ENCODE data around the gene RPL37A.

Gene RPL37A

GRCh38 chr2:216491793-216492596, 6.6 kb upstream of the RPL37A start:
- DNase-seq = no peak

GRCh38 chr2:216492597-216493333, 5.9 kb upstream of the RPL37A start:
- DNase-seq = no peak

DNA sequence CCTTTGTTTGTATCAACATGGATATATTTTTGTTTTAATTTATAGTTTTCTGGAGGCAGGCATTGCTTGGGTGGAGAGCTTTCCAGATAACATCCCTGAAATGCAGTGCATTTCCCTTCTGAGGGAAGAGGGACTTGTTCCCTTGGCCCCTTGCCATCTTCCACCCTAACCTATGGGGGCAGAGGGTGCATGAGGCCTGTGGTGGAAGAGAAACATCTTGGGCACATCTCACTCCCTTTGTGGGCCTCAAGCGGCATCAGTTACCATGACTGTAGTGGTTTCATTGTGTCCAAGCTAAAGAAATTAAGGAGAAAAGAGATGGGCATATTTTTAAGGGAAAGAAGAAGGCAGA, 5.3 kb upstream of the RPL37A start:
- DNase-seq = no peak

- no peak for DNase-seq
Measured at GRCh38 chr2:216495656-216496055, 3.0 kb upstream of the RPL37A start.

GRCh38 chr2:216497382-216498069, 1.1 kb upstream of the RPL37A start:
- DNase-seq = no peak

DNA sequence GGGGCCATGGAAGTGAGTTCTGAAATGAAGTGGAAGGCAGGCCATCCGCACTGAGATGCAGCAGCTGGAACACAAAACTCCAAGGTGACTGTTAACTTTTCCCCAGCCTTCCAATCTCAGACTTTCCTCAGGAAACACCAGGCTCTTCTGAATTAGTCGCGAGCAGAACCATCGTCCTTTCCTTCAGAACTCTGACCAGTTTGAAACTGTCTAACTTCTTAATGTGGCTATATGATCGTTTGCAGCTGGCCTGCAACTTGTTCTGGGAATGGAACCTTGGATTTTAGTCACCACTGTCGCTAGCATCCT, 620 bp upstream of the RPL37A start:
- DNase-seq = no peak

GRCh38 chr2:216499641-216500218, 1.1 kb downstream of the RPL37A start:
- no peak for DNase-seq

GRCh38 chr2:216500572-216500971, 1.9 kb downstream of the RPL37A start:
- DNase-seq = no peak

- DNase-seq = no peak
Measured at GRCh38 chr2:216501854-216502253, 3.2 kb downstream of the RPL37A start.

DNA sequence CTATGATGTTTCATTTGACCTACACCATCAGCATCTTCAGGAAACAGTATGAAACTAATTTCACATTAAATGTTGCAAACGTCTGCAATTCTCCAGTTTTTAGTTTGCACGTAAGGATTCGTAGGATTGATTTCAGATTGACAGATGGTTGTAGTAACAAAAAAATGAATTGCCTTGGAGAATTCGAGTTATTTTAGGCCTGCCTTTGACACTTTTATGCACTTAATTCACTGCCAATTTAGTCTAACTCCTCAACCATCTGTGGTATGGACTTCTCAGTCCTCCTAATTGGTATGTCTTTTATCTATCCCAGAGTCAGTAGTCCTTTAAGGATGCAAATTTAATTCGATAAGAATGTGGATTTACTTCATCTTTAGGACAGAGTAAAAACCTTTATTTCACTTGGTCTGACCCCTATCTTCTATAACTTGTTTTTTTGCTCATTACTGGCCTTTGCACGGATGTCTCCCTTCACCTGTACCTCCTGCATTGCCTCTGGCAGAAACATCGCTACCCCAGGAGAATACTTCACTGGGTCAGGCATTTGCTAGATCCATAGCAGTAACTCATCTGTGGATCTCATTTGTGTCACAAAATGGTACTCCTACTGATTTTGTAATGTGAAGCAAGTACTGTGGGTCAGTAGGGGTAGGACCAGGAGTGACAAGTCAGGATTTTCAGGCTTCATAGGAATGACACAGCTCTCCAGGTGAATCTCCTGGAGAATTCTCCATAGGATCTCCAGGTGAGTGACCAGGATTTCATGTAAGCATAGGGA, 3.9 kb downstream of the RPL37A start:
- DNase-seq = no peak

DNA sequence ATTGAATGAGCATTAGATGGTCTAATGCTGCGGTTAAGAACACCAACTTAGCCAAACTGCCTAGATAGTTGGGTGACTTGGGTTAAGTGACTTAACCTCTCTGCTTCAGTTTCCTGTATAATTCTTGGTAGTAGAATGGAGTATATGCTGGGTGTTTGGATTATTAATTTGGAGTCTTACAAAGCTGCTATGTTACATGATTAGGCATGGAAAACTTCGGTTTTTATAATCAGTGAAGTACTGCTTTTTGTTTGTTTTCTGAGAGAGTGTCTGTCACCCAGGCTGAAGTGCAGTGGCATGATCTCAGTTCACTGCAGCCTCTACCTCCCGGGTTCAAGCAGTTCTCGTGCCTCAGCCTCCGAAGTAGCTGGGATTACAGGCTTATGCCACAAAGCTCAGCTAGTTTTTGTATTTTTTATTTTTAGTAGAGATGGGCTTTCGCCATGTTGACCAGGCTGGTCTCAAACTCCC, 4.5 kb downstream of the RPL37A start:
- no peak for DNase-seq

DNA sequence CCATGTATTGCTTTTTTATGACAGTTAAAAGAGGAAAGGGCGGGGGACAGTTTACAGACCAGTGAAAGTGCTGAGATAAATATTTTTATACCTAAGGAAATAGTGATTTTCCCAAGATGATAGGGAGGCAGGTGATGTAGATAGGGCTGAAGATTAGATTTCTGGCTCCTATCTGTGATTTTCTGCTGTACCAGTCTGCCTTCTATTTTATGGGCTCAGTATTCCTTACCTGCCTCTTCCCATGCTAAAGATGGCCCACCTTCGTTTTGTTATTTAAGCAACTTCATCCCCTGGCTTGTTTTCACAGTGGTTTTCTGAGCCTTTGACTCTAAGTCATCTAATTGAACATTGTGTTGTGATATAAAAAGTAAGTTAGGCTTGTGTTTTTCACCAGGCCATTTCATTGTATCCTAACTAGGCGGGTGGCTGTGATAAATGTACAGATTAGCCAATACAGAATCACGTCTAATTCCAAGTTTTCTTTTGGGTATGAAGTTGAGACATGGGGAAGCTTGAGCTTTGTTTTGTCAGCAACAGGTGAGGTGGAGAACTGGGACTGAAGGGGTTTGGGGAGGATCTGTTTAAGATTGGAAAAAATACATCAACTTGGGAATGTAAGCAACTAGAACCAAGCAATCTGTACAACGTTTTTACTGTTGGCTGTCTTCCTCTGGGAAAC, 5.2 kb downstream of the RPL37A start:
- DNase-seq = no peak

DNA sequence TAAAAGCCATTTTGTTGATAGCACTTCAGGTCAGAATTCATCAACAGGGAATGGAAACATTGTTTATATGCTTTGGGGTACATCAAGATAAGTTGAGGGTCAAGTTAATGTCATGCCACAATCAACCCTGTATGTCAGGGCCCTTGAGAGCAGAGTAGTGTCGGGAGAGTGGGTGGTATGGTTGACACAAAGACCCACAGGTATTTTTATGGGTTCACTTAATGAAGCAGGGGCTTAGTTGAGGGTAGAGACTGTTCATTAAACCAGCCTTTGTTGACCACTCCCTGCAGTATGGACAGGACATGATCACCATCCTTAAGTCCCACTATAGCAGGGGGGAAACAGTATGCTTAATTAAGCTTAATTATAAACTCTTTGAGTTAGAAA, 5.7 kb downstream of the RPL37A start:
- DNase-seq = no peak

DNA sequence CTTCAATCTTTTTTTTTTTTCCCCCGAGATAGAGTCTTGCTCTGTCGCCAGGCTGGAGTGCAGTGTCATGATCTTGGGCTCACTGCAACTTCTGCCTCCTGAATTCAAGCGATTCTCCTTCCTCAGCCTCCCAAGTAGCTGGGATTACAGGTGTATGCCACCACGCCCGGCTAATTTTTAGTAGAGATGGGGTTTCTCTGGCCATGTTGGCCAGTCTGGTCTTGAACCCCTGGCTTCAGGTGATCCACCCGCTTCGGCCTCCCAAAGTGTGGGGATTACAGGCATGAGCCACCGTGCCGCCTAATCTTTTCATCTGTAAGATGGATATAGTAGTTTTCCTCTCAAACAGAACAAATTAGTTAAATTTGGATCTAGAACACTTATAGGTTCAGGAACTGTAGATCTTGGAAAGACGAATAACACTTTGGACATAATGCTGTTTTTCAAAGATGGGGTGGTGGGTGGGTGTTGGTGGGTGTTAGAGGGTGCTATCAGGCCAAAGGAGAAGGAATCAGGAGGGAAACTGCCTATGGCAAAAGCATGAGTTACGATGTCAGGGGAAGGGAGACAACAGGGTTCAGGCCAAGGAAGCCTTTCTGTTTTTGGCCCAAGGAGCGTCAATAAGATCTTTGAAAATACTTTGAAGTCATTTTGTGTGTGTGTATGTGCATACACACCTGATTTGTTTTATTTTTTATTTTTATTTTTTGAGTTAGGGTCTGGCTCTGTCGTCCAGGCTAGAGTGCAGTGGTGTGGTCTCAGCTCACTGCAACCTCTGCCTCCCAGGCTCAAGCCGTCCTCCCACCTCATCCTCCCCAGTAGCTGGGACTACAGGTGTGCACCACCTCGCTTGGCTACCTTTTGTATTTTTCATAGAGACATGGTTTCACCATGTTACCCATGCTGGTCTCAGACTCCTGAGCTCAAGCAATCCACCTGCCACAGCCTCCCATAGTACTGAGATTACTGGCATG, 6.8 kb downstream of the RPL37A start:
- DNase-seq = no peak

DNA sequence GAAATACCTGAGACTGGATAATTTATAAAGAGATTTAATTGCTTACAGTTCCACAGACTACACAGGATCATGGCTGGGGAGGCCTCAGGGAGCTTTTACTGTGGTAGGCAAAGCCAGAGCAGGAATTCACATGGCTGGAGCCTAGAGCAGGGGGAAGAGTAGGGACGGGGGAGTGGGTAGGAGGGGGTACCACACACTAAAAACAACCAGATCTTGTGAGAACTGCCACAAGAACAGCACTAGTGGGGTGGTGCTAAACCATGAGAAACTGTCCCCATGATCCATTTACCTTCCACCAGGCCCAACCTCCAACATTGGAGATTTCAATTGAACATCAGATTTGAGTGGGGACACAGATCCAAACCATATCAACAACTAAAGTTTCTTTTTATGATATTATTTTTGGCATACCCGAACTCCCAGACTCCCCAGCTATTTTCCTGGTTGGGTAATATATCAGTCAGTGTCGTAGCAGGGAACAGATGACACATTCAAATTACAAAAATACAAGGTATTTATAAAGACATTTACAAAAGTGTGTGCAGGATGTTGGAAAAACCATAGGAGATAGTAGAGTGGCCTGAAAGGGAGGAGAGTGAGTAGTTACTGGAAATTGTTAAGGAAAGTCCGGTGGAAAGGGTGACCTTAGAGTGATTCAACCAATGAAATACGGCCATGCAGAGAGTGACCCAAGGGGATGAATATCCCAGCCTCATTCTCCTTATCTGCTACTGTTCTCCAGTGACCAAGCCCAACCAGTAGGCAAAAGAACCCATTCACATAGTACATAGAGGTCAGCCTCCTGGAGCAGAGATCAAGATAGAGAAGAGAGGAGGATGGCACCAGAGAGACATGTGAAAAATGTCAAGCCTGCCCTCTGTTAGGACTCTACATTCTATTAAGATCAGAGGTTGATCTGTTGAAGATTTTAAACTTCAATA, 8.8 kb downstream of the RPL37A start:
- DNase-seq = no peak

DNA sequence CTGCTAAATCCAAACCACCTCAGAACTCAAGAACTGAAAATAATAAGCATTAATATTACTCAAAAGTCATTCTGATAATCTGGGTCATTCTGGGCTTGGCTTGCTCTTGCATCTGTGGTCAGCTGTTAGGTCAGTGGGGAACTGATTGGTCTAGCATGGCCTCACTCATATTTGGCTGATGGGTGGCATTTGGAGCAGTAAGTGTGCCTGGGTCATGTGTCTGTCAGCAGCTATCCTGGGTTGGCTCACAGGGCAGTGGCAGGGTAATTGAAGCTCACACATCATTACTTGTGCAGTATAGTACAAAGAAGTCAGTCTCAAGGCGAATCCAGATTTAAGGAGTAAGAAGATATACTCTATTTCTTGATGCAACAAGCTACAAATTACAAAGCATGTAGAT, 9.6 kb downstream of the RPL37A start:
- no peak for DNase-seq

DNA sequence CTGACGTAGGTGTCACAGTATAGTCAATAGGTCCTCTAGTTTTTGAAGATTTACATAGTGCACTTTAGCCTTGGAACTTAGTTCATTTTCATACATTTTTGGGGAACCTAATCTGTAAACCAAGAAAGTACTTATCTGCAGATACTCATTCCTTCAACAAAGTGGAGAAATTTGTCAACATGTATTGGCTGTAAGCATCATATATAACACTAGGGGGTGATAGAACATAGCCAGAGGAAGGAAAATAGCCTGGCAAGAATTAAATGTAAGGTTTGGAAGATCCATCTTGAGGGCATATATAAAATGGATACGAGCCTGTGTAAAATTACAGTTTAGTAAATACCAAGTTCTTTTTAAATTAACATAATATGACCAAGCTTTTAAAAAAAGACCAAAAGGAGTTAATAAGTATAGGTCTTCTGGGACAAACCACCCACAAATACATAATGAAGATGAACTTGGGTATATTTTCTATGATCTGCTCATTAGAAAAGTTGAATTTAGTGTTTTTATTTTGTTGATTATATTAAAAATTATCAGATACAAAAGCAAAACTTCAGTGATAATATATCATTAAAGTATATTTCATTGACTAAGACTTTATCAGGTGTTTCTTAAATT, 18.2 kb downstream of the RPL37A start:
- DNase-seq = no peak

- DNase-seq = no peak
Measured at GRCh38 chr2:216517447-216518225, 19.0 kb downstream of the RPL37A start.

All from CD4-positive, alpha-beta T cell treated with Interleukin-1 beta for 1 hour (primary cell).